GM12878 (cell line): ENCODE measurements around the gene UBE2M. TPM values are rescaled to one million over a fixed set of nuclear protein-coding genes. Genes with fewer than 3 reads are reported as not detected.

Experiments
- ATAC-seq: fragments of 200-7000 bp; cut with Tn5 transposase; 3 replicates; pipeline ENCODE4 v1.9.1; 2020; ENCODE audit warnings: mild to moderate bottlenecking, moderate library complexity
- BruUV-seq: library from RNA; stranded (reverse); fragments of 400-500 nt; replicated peaks from 2 replicates; lab custom pipeline; 2021; lab: Mats Ljungman, UMichigan
- CTCF ChIA-PET: fragments of 300-600 bp; sonication (Branson Sonifier 250); formaldehyde crosslinking; extraction: SDS; loops from one replicate; lab custom pipeline; 2021; ENCODE audit warnings: inconsistent platforms; lab: Yijun Ruan, JAX
- POLR2A ChIA-PET: fragments of 350-600 bp; formaldehyde crosslinking; extraction: SDS; loops from one replicate; lab custom pipeline; 2021; ENCODE audit warnings: inconsistent platforms; lab: Charles Lee
- RAD21 ChIA-PET: fragments of 300-600 bp; sonication (Branson Sonifier 250); formaldehyde crosslinking; loops from one replicate; lab custom pipeline; 2023; ENCODE audit warnings: antibody characterized with exemption; ENCODE audit not compliant: unreplicated experiment; lab: Charles Lee
- SMC1A ChIA-PET: fragments of 300-600 bp; sonication (Branson Sonifier 250); formaldehyde crosslinking; loops from one replicate; lab custom pipeline; 2023; ENCODE audit not compliant: unreplicated experiment, uncharacterized antibody; lab: Charles Lee
- DNase-seq: peaks from one replicate; pipeline ENCODE4 v3.0.0-alpha.2; 2011; ENCODE audit warnings: low read depth, low spot score
- FAIRE-seq: peaks from 3 replicates; lab custom pipeline; 2011; peaks lifted over from hg19 to GRCh38; lab: Jason Lieb, UNC
- H2AFZ ChIP-seq: 2 replicates; pipeline ENCODE4 v1.6.0; 2011; ENCODE audit warnings: low read depth, low read length, control low read depth; ENCODE audit not compliant: control insufficient read depth
- H3K27ac ChIP-seq: 2 replicates; pipeline ENCODE4 v1.5.1; 2011; ENCODE audit warnings: control low read depth; ENCODE audit not compliant: control insufficient read depth, insufficient read depth
- H3K27me3 ChIP-seq, 2 experiments: replicated peaks in 1 of 2; 2 replicates each; pipeline versions ENCODE4 v1.6.0 to v1.6.1; 2011; ENCODE audit warnings: low read length in 1 of 2; ENCODE audit not compliant: control insufficient read depth in 2 of 2, insufficient read depth in 2 of 2
- H3K36me3 ChIP-seq, 2 experiments: 2 replicates each; pipeline ENCODE4 v1.5.1; 2011; ENCODE audit warnings: low read length in 1 of 2; ENCODE audit not compliant: control insufficient read depth in 2 of 2, insufficient read depth in 2 of 2
- H3K4me1 ChIP-seq: 2 replicates; pipeline ENCODE4 v1.6.1; 2011; ENCODE audit warnings: mild to moderate bottlenecking, low read length, moderate library complexity, mixed read lengths; ENCODE audit not compliant: control insufficient read depth, insufficient read depth
- H3K4me2 ChIP-seq: 2 replicates; pipeline ENCODE4 v1.6.0; 2011; ENCODE audit warnings: control low read depth; ENCODE audit not compliant: control insufficient read depth, insufficient read depth
- H3K4me3 ChIP-seq: fragments of 200-600 bp; sonication (generic); 2 replicates; pipeline ENCODE4 v1.5.1; 2016
- H3K79me2 ChIP-seq: 2 replicates; pipeline ENCODE4 v1.6.0; 2011; ENCODE audit warnings: low read length; ENCODE audit not compliant: control insufficient read depth, insufficient read depth
- H3K9ac ChIP-seq: 2 replicates; pipeline ENCODE4 v1.8.0; 2011; ENCODE audit warnings: low read length, control low read depth, mixed read lengths; ENCODE audit not compliant: control insufficient read depth, insufficient read depth
- H3K9me3 ChIP-seq: replicated peaks from 3 replicates; pipeline ENCODE4 v1.5.1; 2011; ENCODE audit warnings: mild to moderate bottlenecking, low read length; ENCODE audit not compliant: control insufficient read depth, insufficient read depth
- H4K20me1 ChIP-seq: 2 replicates; pipeline ENCODE4 v1.6.0; 2011; ENCODE audit not compliant: control insufficient read depth, insufficient read depth
- CHD4 ChIP-seq: fragments of 200-600 bp; sonication (generic); IDR thresholded peaks from 2 replicates; pipeline ENCODE4 v1.6.1; 2016; ENCODE audit warnings: mild to moderate bottlenecking
- CTCF ChIP-seq, 3 experiments: IDR thresholded peaks in 2 of 3; conservative IDR thresholded peaks in 1 of 3; 2 replicates each; pipeline ENCODE4 v1.5.1; 2011; ENCODE audit warnings: low read depth in 3 of 3, low read length in 3 of 3, mild to moderate bottlenecking in 3 of 3, control low read depth in 2 of 3, moderate library complexity in 2 of 3, inconsistent platforms in 1 of 3, mixed read lengths in 1 of 3; ENCODE audit not compliant: control insufficient read depth in 2 of 3, insufficient read depth in 1 of 3; ENCODE audit errors: extremely low read depth in 1 of 3
- DPF2 ChIP-seq: fragments of 450-650 bp; IDR thresholded peaks from 2 replicates; pipeline ENCODE4 v1.6.1; 2017; ENCODE audit warnings: mild to moderate bottlenecking
- ESRRA ChIP-seq: IDR thresholded peaks from 2 replicates; pipeline ENCODE4 v1.6.1; 2012; ENCODE audit warnings: mild to moderate bottlenecking, low read length, improper control_type of control experiment
- GABPA ChIP-seq: IDR thresholded peaks from 2 replicates; pipeline ENCODE4 v1.6.1; 2014; ENCODE audit warnings: antibody characterized with exemption, low read depth, mild to moderate bottlenecking, inconsistent platforms
- IKZF2 ChIP-seq, 2 experiments: fragments of 450-650 bp; IDR thresholded peaks; 2 replicates each; pipeline ENCODE4 v1.6.1; 2017; ENCODE audit warnings: mild to moderate bottlenecking in 2 of 2, moderate library complexity in 2 of 2
- IRF4 ChIP-seq: IDR thresholded peaks from 2 replicates; pipeline ENCODE4 v1.6.1; 2011; ENCODE audit warnings: low read depth, low read length
- NR2F1 ChIP-seq: fragments of 450-650 bp; conservative IDR thresholded peaks from 2 replicates; pipeline ENCODE4 v1.6.1; 2017; ENCODE audit warnings: mild to moderate bottlenecking
- PRDM15 ChIP-seq: fragments of 450-650 bp; formaldehyde crosslinking; IDR thresholded peaks from 2 replicates; pipeline ENCODE4 v1.4.0; 2020; ENCODE audit warnings: mild to moderate bottlenecking, moderate library complexity
- RELA ChIP-seq: fragments of 450-650 bp; IDR thresholded peaks from 2 replicates; pipeline ENCODE4 v1.8.0; 2014; ENCODE audit warnings: borderline replicate concordance; ENCODE audit not compliant: partially characterized antibody
- SRF ChIP-seq, 2 experiments: IDR thresholded peaks; 2 replicates each; pipeline ENCODE4 v1.6.1; 2011; ENCODE audit warnings: low read depth in 2 of 2, low read length in 2 of 2, mild to moderate bottlenecking in 1 of 2, moderate library complexity in 1 of 2
- SUZ12 ChIP-seq: fragments of 200-600 bp; sonication (generic); IDR thresholded peaks from one replicate; pipeline ENCODE4 v1.6.1; 2018; ENCODE audit warnings: antibody characterized with exemption, mild to moderate bottlenecking; ENCODE audit not compliant: unreplicated experiment
- ZBTB4 ChIP-seq: fragments of 450-650 bp; formaldehyde crosslinking; IDR thresholded peaks from 2 replicates; pipeline ENCODE4 v1.4.0; 2022; ENCODE audit warnings: mild to moderate bottlenecking, moderate library complexity
- WGBS: methylation state at CpG from one replicate; pipeline ENCODE4 v1.1.6; 2016; ENCODE audit warnings: low lambda C conversion rate; ENCODE audit not compliant: insufficient replicate concordance, insufficient coverage; ENCODE audit errors: missing lambda C conversion rate; 5-methylcytosine and 5-hydroxymethylcytosine counted together
- in situ Hi-C: fragments of 300-500 bp; cut with MboI; formaldehyde crosslinking; loops from 9 replicates; pipeline ENCODE4 v1.14.3; 2018; ENCODE audit warnings: mixed read lengths
- intact Hi-C: fragments of 100-400 bp; cut with micrococcal nuclease; formaldehyde crosslinking; loops from one replicate; pipeline ENCODE4 v1.14.2; 2022; ENCODE audit not compliant: unreplicated experiment
- polyA plus RNA-seq, 11 experiments: library from polyadenylated mRNA; depleted of rRNA in 4 of 11; unstranded in 6 of 11; stranded (reverse) in 5 of 11; fragments of >200 nt; fragmentation: Nextera tagmentation in 4 of 11; fragmentation: Illumina TruSeq in 1 of 11; extraction: Ambion mirVana in 4 of 11; extraction: Trizol in 1 of 11; gene quantifications; 1 replicate in 1 of 11; 2 replicates in 10 of 11; pipeline versions ENCODE4 v1.2.1 to v1.2.3, GENCODE V29; 2011 to 2016; ENCODE audit warnings: inconsistent platforms in 2 of 11, missing spikeins in 2 of 11, low read depth in 1 of 11
- total RNA-seq, 4 experiments: library from RNA; depleted of rRNA in 3 of 4; stranded (reverse); fragments of >200 nt in 3 of 4; fragmentation: Illumina TruSeq in 1 of 4; extraction: Trizol in 1 of 4; gene quantifications; 2 replicates each; pipeline versions ENCODE4 v1.2.1 to v1.2.3, GENCODE V29; 2013 to 2021

Gene UBE2M
- total and polyA plus RNA-seq, 10 of the 15 experiments (the other 5 are each of a cell fraction or from before 2014, with no cell fraction given): 1.4 to 105 (median 73.9) TPM

GRCh38 chr19:58559275-58560006 lies 1.0 kb upstream of the UBE2M start:
- peak; percentile 76 for DNase-seq
- H3K4me3 ChIP-seq: peak overlapping the region; percentile 89
- CTCF ChIA-PET: interaction anchor here (0.6 to 2.4 kb wide), 5 partner anchors 13 to 657 kb away, joined by 3 to 14 read pairs (median 5); partner anchors contain the start of gene ZBTB45
- FAIRE-seq: no peak
- no peaks in the 10 kb centered on the region for H3K9me3 ChIP-seq
- RAD21 ChIA-PET: interaction anchor here (0.6 to 1.6 kb wide), 6 partner anchors 15 to 39 kb away, joined by 3 to 5 read pairs (median 4); partner anchors contain the start of gene ZBTB45
- H3K9ac ChIP-seq: peak overlapping the region; percentile 93
- H3K27me3 ChIP-seq: no peaks in the 10 kb centered on the region
- peaks cover 46% of the 10 kb centered on the region for H3K4me1 ChIP-seq
- H4K20me1 ChIP-seq: no peaks in the 10 kb centered on the region
- peak; percentile 63 for ATAC-seq
- H2AFZ ChIP-seq: no peak overlapping the region; the same call in 1 of the 2 replicates
- in situ Hi-C loops: no loop called here
- peaks cover 35% of the 10 kb centered on the region for H3K79me2 ChIP-seq
- BruUV-seq: TSS peak; percentile 69
- WGBS: under 1% methylated on average over 33 of the region's 33 CpGs
- intact Hi-C loops: loop anchor here (1.0 to 2.0 kb wide), 2 partner anchors 13 to 45 kb away; no protein-coding TSS in a partner anchor
- POLR2A ChIA-PET: interaction anchor here (0.9 to 4.7 kb wide), 9 partner anchors 11 to 71 kb away, joined by 3 to 46 read pairs (median 8); partner anchors contain the start of genes MZF1, TRIM28 and ZBTB45
- peaks cover 5% of the 10 kb centered on the region in 2 experiments; a peak in 3 of 4 replicates for H3K36me3 ChIP-seq
- SMC1A ChIA-PET: interaction anchor here (0.6 to 1.9 kb wide), 4 partner anchors 13 to 197 kb away, joined by 3 to 10 read pairs (median 4); partner anchors contain the start of gene ZBTB45
- H3K27ac ChIP-seq: peak overlapping the region; percentile 96
- peak overlapping the region; percentile 88 for H3K4me2 ChIP-seq
- peak; percentile 52; the same call in 1 of the 2 replicates for TF ChIP-seq DPF2
- no peak for TF ChIP-seq IRF4
- TF ChIP-seq CHD4: no peak
- no peak for TF ChIP-seq GABPA
- TF ChIP-seq IKZF2 (IDR thresholded peaks at IDR 0.05): peak; percentile 63 to 82
- no peak for TF ChIP-seq SUZ12
- TF ChIP-seq CTCF (IDR thresholded peaks at IDR 0.05 in 2 of 3, conservative IDR thresholded peaks at IDR 0.05 in 1 of 3; ENCODE audit: control insufficient read depth in 2 of 3, extremely low read depth in 1 of 3, insufficient read depth in 1 of 3, low read depth in 3 of 3, low read length in 3 of 3): no peak
- TF ChIP-seq PRDM15: 0 out of 2 replicates have a peak, but pooled peaks have one; percentile 54
- no peak for TF ChIP-seq ESRRA
- 0 out of 2 replicates have a peak, but pooled peaks have one; percentile 47 for TF ChIP-seq ZBTB4 (CRISPR knock-in tag)
- TF ChIP-seq NR2F1: peak; percentile 66; the same call in 1 of the 2 replicates
- no peak for TF ChIP-seq RELA
- TF ChIP-seq SRF (IDR thresholded peaks at IDR 0.05; ENCODE audit: low read depth in 2 of 2, low read length in 2 of 2): no peak
